Measurements from ENCODE around the gene AGPAT3.

AGPAT3 gene

GRCh38 chr21:43925609-43926008 is 60.6 kb downstream of the AGPAT3 start:
- no peak for DNase-seq

GRCh38 chr21:43926196-43926595 is 61.2 kb downstream of the AGPAT3 start:
- DNase-seq: no peak

- no peak for DNase-seq
Observed at GRCh38 chr21:43927591-43928221, 62.7 kb downstream of the AGPAT3 start.

- DNase-seq: no peak
Observed at GRCh38 chr21:43928222-43929125, 63.5 kb downstream of the AGPAT3 start.

GRCh38 chr21:43929217-43929971 is 64.4 kb downstream of the AGPAT3 start:
- no peak for DNase-seq

GRCh38 chr21:43930074-43930847 is 65.2 kb downstream of the AGPAT3 start:
- no peak for DNase-seq

GRCh38 chr21:43930848-43931375 is 65.9 kb downstream of the AGPAT3 start:
- DNase-seq: no peak

GRCh38 chr21:43931489-43931888 is 66.5 kb downstream of the AGPAT3 start:
- DNase-seq: no peak

- no peak for DNase-seq
Observed at GRCh38 chr21:43932005-43932404, 67.0 kb downstream of the AGPAT3 start.

GRCh38 chr21:43933199-43933598 is 68.2 kb downstream of the AGPAT3 start:
- DNase-seq: no peak

GRCh38 chr21:43933680-43934079 is 68.7 kb downstream of the AGPAT3 start:
- no peak for DNase-seq

- no peak for DNase-seq
Observed at GRCh38 chr21:43934116-43934515, 69.1 kb downstream of the AGPAT3 start.

GRCh38 chr21:43934716-43935705 is 70.0 kb downstream of the AGPAT3 start:
- DNase-seq: no peak

GRCh38 chr21:43935711-43936110 is 70.7 kb downstream of the AGPAT3 start:
- DNase-seq: no peak

GRCh38 chr21:43936247-43936967 is 71.4 kb downstream of the AGPAT3 start:
- no peak for DNase-seq

GRCh38 chr21:43937051-43937832 is 72.2 kb downstream of the AGPAT3 start:
- DNase-seq: no peak

- no peak for DNase-seq
Observed at GRCh38 chr21:43937891-43938309, 72.9 kb downstream of the AGPAT3 start.

GRCh38 chr21:43938751-43939442 is 73.9 kb downstream of the AGPAT3 start:
- peak; percentile 69 for DNase-seq
